Measurements from ENCODE around the gene SCN1A.

DNA sequence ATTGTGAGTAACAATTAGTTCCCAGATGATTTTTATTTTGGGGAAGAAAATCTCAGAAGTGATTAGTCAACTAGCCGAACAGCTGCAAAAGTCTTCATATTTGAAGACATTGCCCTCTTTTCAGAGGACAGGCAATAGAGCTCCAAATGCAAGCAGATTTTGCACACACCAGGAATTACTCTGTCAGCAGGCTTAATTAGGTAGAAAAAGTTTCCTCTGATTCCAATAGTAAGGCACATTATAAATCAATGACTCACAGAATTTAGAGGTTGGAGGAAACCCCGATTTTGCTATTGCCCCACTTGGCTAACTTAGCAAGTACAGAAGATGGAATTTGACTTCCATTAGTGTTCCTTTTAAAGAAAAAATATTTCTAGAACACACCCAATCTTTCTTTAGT, 30.7 kb upstream of the SCN1A start:
- no peak for TF ChIP-seq POLR2A (IDR thresholded peaks at IDR 0.05)
- TF ChIP-seq, protein P1, sequence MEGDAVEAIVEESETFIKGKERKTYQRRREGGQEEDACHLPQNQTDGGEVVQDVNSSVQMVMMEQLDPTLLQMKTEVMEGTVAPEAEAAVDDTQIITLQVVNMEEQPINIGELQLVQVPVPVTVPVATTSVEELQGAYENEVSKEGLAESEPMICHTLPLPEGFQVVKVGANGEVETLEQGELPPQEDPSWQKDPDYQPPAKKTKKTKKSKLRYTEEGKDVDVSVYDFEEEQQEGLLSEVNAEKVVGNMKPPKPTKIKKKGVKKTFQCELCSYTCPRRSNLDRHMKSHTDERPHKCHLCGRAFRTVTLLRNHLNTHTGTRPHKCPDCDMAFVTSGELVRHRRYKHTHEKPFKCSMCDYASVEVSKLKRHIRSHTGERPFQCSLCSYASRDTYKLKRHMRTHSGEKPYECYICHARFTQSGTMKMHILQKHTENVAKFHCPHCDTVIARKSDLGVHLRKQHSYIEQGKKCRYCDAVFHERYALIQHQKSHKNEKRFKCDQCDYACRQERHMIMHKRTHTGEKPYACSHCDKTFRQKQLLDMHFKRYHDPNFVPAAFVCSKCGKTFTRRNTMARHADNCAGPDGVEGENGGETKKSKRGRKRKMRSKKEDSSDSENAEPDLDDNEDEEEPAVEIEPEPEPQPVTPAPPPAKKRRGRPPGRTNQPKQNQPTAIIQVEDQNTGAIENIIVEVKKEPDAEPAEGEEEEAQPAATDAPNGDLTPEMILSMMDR (IDR thresholded peaks at IDR 0.05 in 8 of 11, conservative IDR thresholded peaks at IDR 0.05 in 3 of 11), result no peak

All from spleen (tissue), 7 donors.